ENCODE measurements around the gene SPAG6.

DNA sequence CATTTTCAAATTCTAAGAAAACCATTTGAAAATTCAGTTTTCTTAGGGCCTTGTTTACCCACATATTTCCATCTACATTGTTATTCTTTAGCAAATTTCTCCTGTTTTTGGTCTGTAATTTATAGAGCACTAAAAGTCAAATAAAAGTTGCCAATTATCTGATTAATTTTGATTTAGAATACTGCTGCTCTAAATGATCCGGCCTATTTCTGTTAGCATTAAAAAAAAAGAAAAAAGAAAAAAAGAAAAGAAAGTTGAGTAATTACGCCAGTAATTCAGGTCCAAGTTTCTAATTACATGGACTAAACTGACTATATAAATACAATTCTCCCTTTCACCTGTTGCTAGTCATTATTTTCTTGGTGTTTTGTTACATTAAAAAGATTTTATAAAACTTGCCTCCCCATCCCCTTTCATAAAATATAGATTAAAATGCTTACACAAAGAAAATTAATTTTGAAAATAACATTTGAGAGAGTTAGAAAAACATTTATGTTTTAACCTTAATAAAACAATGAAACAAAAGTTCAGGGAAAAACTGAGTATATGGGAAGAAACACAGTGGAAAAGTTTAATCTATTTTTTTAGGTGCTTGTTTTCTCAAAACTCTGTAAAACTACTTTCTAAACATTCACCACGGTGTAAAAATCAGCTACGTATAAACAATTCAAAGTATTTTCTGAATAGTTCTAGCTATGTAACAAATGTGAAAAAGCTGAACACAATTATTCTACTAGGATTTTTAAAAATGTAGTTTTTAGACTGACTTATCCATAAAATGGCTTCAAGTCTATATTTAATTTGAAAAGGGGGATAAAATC is 35.9 kb upstream of the SPAG6 start:
- TF ChIP-seq, protein P1, sequence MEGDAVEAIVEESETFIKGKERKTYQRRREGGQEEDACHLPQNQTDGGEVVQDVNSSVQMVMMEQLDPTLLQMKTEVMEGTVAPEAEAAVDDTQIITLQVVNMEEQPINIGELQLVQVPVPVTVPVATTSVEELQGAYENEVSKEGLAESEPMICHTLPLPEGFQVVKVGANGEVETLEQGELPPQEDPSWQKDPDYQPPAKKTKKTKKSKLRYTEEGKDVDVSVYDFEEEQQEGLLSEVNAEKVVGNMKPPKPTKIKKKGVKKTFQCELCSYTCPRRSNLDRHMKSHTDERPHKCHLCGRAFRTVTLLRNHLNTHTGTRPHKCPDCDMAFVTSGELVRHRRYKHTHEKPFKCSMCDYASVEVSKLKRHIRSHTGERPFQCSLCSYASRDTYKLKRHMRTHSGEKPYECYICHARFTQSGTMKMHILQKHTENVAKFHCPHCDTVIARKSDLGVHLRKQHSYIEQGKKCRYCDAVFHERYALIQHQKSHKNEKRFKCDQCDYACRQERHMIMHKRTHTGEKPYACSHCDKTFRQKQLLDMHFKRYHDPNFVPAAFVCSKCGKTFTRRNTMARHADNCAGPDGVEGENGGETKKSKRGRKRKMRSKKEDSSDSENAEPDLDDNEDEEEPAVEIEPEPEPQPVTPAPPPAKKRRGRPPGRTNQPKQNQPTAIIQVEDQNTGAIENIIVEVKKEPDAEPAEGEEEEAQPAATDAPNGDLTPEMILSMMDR (conservative IDR thresholded peaks at IDR 0.05): no peak
- TF ChIP-seq ZFX (IDR thresholded peaks at IDR 0.05): no peak
